H9 (cell line): Measurements from ENCODE around the gene NYAP2. TPM values are rescaled to one million over a fixed set of nuclear protein-coding genes. Genes with fewer than 3 reads are reported as not detected.

Experiments
- DNase-seq: peaks from one replicate; pipeline ENCODE4 v3.0.0-alpha.2; 2017
- H2AFZ ChIP-seq: one replicate; pipeline ENCODE4 v1.6.1; 2013; ENCODE audit warnings: mild to moderate bottlenecking, low read length, control low read depth, moderate library complexity
- H2AK5ac ChIP-seq: 2 replicates; pipeline ENCODE4 v1.6.1; 2013; ENCODE audit warnings: low read length, control low read depth, mixed read lengths; ENCODE audit not compliant: insufficient read length
- H2BK120ac ChIP-seq: one replicate; pipeline ENCODE4 v1.6.1; 2013; ENCODE audit warnings: low read depth, mild to moderate bottlenecking, low read length, control low read depth, inconsistent platforms; ENCODE audit not compliant: poor library complexity, severe bottlenecking
- H2BK12ac ChIP-seq: 2 replicates; pipeline ENCODE4 v1.6.1; 2013; ENCODE audit warnings: low read length, control low read depth, mixed read lengths, low read depth; ENCODE audit not compliant: insufficient read length
- H2BK15ac ChIP-seq: 2 replicates; pipeline ENCODE4 v1.6.1; 2013; ENCODE audit warnings: low read depth, low read length, control low read depth
- H2BK20ac ChIP-seq: one replicate; pipeline ENCODE4 v1.6.1; 2013; ENCODE audit warnings: low read depth, mild to moderate bottlenecking, low read length, control low read depth, inconsistent platforms; ENCODE audit not compliant: poor library complexity, severe bottlenecking
- H2BK5ac ChIP-seq: 2 replicates; pipeline ENCODE4 v1.6.1; 2013; ENCODE audit warnings: low read length, control low read depth, mixed read lengths; ENCODE audit not compliant: insufficient read length
- H3K14ac ChIP-seq: 2 replicates; pipeline ENCODE4 v1.6.1; 2013; ENCODE audit warnings: low read length, control low read depth; ENCODE audit not compliant: insufficient read depth
- H3K18ac ChIP-seq: 2 replicates; pipeline ENCODE4 v1.6.1; 2013; ENCODE audit warnings: low read depth, mild to moderate bottlenecking, mixed read lengths, low read length, control low read depth; ENCODE audit not compliant: insufficient read length
- H3K23ac ChIP-seq: 2 replicates; pipeline ENCODE4 v1.6.1; 2013; ENCODE audit warnings: low read length, control low read depth, mixed read lengths, low read depth; ENCODE audit not compliant: insufficient read length
- H3K23me2 ChIP-seq: 2 replicates; pipeline ENCODE4 v1.6.1; 2013; ENCODE audit warnings: low read depth, mild to moderate bottlenecking, mixed read lengths, low read length, control low read depth; ENCODE audit not compliant: insufficient read length, poor library complexity, severe bottlenecking
- H3K27ac ChIP-seq: 2 replicates; pipeline ENCODE4 v1.5.1; 2013; ENCODE audit warnings: low read length, control low read depth, mixed read lengths, low read depth; ENCODE audit not compliant: insufficient read length
- H3K27me3 ChIP-seq: 2 replicates; pipeline ENCODE4 v1.6.1; 2013; ENCODE audit warnings: low read length, control low read depth, inconsistent platforms; ENCODE audit not compliant: insufficient read depth
- H3K4ac ChIP-seq: 2 replicates; pipeline ENCODE4 v1.6.1; 2013; ENCODE audit warnings: low read depth, mild to moderate bottlenecking, control low read depth, inconsistent platforms, low read length, moderate library complexity
- H3K4me1 ChIP-seq: 2 replicates; pipeline ENCODE4 v1.6.1; 2013; ENCODE audit warnings: low read length, control low read depth, inconsistent platforms; ENCODE audit not compliant: insufficient read depth
- H3K4me2 ChIP-seq: 2 replicates; pipeline ENCODE4 v1.6.1; 2013; ENCODE audit warnings: low read length, control low read depth, mixed read lengths; ENCODE audit not compliant: insufficient read length, insufficient read depth
- H3K56ac ChIP-seq: 2 replicates; pipeline ENCODE4 v1.6.1; 2013; ENCODE audit warnings: low read depth, mild to moderate bottlenecking, mixed read lengths, low read length, control low read depth; ENCODE audit not compliant: insufficient read length
- H3K79me1 ChIP-seq: 2 replicates; pipeline ENCODE4 v1.6.1; 2013; ENCODE audit warnings: low read depth, mild to moderate bottlenecking, moderate library complexity, low read length, control low read depth, inconsistent platforms; ENCODE audit not compliant: insufficient read depth, poor library complexity, severe bottlenecking
- H3K79me2 ChIP-seq: 2 replicates; pipeline ENCODE4 v1.6.1; 2013; ENCODE audit warnings: low read length, control low read depth, inconsistent platforms; ENCODE audit not compliant: insufficient read depth
- H3K9ac ChIP-seq: 2 replicates; pipeline ENCODE4 v1.6.1; 2013; ENCODE audit warnings: low read length, control low read depth, mixed read lengths; ENCODE audit not compliant: insufficient read length; ENCODE audit errors: extremely low read depth
- H3K9me3 ChIP-seq: one replicate; pipeline ENCODE4 v1.6.1; 2013; ENCODE audit warnings: low read depth, low read length, inconsistent platforms; ENCODE audit not compliant: control insufficient read depth
- H3T11ph ChIP-seq: one replicate; pipeline ENCODE4 v1.6.1; 2013; ENCODE audit warnings: mild to moderate bottlenecking, low read length, control low read depth, inconsistent platforms
- H4K20me1 ChIP-seq: one replicate; pipeline ENCODE4 v1.6.1; 2013; ENCODE audit not compliant: control insufficient read depth, insufficient read length, insufficient read depth
- H4K5ac ChIP-seq: 2 replicates; pipeline ENCODE4 v1.6.1; 2013; ENCODE audit warnings: low read depth, mild to moderate bottlenecking, mixed read lengths, low read length, control low read depth; ENCODE audit not compliant: insufficient read length
- H4K8ac ChIP-seq: replicated peaks from 2 replicates; pipeline ENCODE4 v1.6.1; 2013; ENCODE audit warnings: low read length, control low read depth, mixed read lengths, low read depth; ENCODE audit not compliant: insufficient read length
- H4K91ac ChIP-seq: 2 replicates; pipeline ENCODE4 v1.6.1; 2013; ENCODE audit warnings: low read depth, mild to moderate bottlenecking, moderate library complexity, mixed read lengths, low read length, control low read depth; ENCODE audit not compliant: insufficient read length
- H3K27ac Mint-ChIP-seq, 3 experiments: 2 replicates in 2 of 3; 3 replicates in 1 of 3; pipeline ENCODE4 v1.8.0; 2020 to 2021; ENCODE audit warnings: mixed read lengths in 3 of 3, mild to moderate bottlenecking in 1 of 3, moderate library complexity in 1 of 3
- H3K27me3 Mint-ChIP-seq: 2 replicates; pipeline ENCODE4 v1.8.0; 2021; ENCODE audit warnings: low read depth, mild to moderate bottlenecking, moderate library complexity, mixed read lengths
- H3K36me3 Mint-ChIP-seq, 3 experiments: 2 replicates in 2 of 3; 3 replicates in 1 of 3; pipeline ENCODE4 v1.8.0; 2020 to 2021; ENCODE audit warnings: low read depth in 3 of 3, mixed read lengths in 3 of 3; ENCODE audit not compliant: insufficient read depth in 1 of 3
- H3K4me1 Mint-ChIP-seq, 2 experiments: 2 replicates each; pipeline ENCODE4 v1.8.0; 2020; ENCODE audit warnings: mixed read lengths in 2 of 2
- H3K4me3 Mint-ChIP-seq, 2 experiments: 2 replicates in 1 of 2; 3 replicates in 1 of 2; pipeline ENCODE4 v1.8.0; 2020 to 2021; ENCODE audit warnings: mild to moderate bottlenecking in 2 of 2, mixed read lengths in 2 of 2, moderate library complexity in 1 of 2
- H3K9me3 Mint-ChIP-seq, 2 experiments: 2 replicates in 1 of 2; 3 replicates in 1 of 2; pipeline ENCODE4 v1.8.0; 2020; ENCODE audit warnings: mild to moderate bottlenecking in 2 of 2, mixed read lengths in 2 of 2, moderate library complexity in 1 of 2
- WGBS: extraction: QIAGEN DNeasy Blood & Tissue Kit; methylation state at CpG from one replicate; pipeline ENCODE4 v1.1.7; 2013; ENCODE audit warnings: missing lambda C conversion rate, low lambda C conversion rate, mixed read lengths; ENCODE audit not compliant: insufficient read length; ENCODE audit errors: extremely low coverage; 5-methylcytosine and 5-hydroxymethylcytosine counted together
- total RNA-seq: library from RNA; stranded (reverse); gene quantifications from 2 replicates; pipeline ENCODE4 v1.2.1, GENCODE V29; 2021
- TF ChIP-seq, protein P1 (sequence below): fragments of 200-600 bp; sonication (generic); conservative IDR thresholded peaks from 3 replicates; pipeline ENCODE4 v1.8.0; 2021; ENCODE audit warnings: antibody characterized with exemption, mild to moderate bottlenecking

The NYAP2 gene
- total RNA-seq, 1 experiment from 2014 or later: not detected

DNA sequence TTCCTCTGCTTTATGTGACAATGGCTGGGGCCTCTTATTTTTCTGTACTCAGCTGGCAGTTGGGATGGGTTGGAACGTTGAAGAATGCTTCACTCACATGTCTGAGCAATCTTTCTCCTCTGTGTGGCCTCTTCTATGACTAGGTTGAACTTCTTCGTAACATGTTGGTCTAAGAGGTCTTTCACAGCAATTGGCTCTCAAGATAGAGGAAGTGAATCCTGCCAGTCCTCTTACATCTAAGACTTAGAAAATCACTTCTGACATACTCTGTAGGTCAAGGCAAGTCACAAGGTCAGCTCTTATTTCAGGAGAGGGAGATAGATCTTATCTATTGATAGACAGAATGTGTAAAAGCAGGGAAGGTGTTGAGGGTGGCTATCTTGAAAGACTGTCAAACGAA is 174.1 kb downstream of the NYAP2 start:
- Histone ChIP-seq H3K23me2 (no peaks in the 10 kb centered on the region), H3K79me2 (no peaks in the 10 kb centered on the region), H2BK120ac (no peak overlapping the region), H2BK5ac (no peak overlapping the region), H4K91ac (no peak overlapping the region), H3K9ac (no peak overlapping the region), H4K20me1 (no peaks in the 10 kb centered on the region), H3K27ac (no peak overlapping the region), H4K5ac (no peak overlapping the region), H3K4me2 (no peak overlapping the region), H3T11ph (no peak overlapping the region), H3K18ac (no peak overlapping the region), H2BK12ac (no peak overlapping the region), H2AK5ac (no peak overlapping the region), H3K14ac (no peak overlapping the region), H2BK20ac (no peak overlapping the region), H3K27me3 (no peaks in the 10 kb centered on the region), H3K9me3 (peaks cover 8% of the 10 kb centered on the region), H2AFZ (no peak overlapping the region), H3K79me1 (no peaks in the 10 kb centered on the region), H4K8ac (no peak overlapping the region), H3K23ac (no peak overlapping the region), H3K56ac (no peak overlapping the region), H2BK15ac (no peak overlapping the region), H3K4me1 (no peaks in the 10 kb centered on the region; the same call in 1 of the 2 replicates), H3K4ac (no peak overlapping the region)
- Mint-ChIP-seq H3K27ac (no peak overlapping the region), H3K9me3 (peaks cover 15 to 17% of the 10 kb centered on the region in 2 experiments), H3K4me3 (no peak overlapping the region), H3K36me3 (peaks cover 7 to 12% (median 8%) of the 10 kb centered on the region in 3 experiments), H3K4me1 (peaks cover 1 to 2% of the 10 kb centered on the region in 2 experiments), H3K27me3 (no peaks in the 10 kb centered on the region; the same call in 1 of the 2 replicates)
- DNase-seq: no peak
- TF ChIP-seq, protein P1, sequence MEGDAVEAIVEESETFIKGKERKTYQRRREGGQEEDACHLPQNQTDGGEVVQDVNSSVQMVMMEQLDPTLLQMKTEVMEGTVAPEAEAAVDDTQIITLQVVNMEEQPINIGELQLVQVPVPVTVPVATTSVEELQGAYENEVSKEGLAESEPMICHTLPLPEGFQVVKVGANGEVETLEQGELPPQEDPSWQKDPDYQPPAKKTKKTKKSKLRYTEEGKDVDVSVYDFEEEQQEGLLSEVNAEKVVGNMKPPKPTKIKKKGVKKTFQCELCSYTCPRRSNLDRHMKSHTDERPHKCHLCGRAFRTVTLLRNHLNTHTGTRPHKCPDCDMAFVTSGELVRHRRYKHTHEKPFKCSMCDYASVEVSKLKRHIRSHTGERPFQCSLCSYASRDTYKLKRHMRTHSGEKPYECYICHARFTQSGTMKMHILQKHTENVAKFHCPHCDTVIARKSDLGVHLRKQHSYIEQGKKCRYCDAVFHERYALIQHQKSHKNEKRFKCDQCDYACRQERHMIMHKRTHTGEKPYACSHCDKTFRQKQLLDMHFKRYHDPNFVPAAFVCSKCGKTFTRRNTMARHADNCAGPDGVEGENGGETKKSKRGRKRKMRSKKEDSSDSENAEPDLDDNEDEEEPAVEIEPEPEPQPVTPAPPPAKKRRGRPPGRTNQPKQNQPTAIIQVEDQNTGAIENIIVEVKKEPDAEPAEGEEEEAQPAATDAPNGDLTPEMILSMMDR: no peak
- WGBS: no CpG with 5 or more reads among the region's 3 CpGs
